Vagina (tissue), 2 donors: ENCODE measurements around the gene HSF2BP.

Experiments used
- POLR2A ChIP-seq, 2 donors: fragments of 450-650 bp; IDR thresholded peaks; one replicate each; pipeline ENCODE4 v1.6.1; 2017; ENCODE audit warnings: antibody characterized with exemption in 2 of 2, mild to moderate bottlenecking in 2 of 2, moderate library complexity in 2 of 2
- POLR2AphosphoS5 ChIP-seq, 2 donors: sonication (generic); formaldehyde crosslinking; IDR thresholded peaks; one replicate each; pipeline ENCODE4 v1.9.0; 2017; ENCODE audit warnings: antibody characterized with exemption in 2 of 2, mild to moderate bottlenecking in 2 of 2, low read depth in 1 of 2; ENCODE audit not compliant: insufficient read depth in 1 of 2
- TF ChIP-seq, protein P1 (sequence below), 3 experiments: fragments of 450-650 bp in 2 of 3; fragments of 200-600 bp in 1 of 3; sonication (generic) in 1 of 3; IDR thresholded peaks; one replicate each; pipeline ENCODE4 v1.5.1; 2017 to 2019; ENCODE audit warnings: antibody characterized with exemption in 3 of 3, mild to moderate bottlenecking in 2 of 3, moderate library complexity in 2 of 3

- TF ChIP-seq, protein P1, sequence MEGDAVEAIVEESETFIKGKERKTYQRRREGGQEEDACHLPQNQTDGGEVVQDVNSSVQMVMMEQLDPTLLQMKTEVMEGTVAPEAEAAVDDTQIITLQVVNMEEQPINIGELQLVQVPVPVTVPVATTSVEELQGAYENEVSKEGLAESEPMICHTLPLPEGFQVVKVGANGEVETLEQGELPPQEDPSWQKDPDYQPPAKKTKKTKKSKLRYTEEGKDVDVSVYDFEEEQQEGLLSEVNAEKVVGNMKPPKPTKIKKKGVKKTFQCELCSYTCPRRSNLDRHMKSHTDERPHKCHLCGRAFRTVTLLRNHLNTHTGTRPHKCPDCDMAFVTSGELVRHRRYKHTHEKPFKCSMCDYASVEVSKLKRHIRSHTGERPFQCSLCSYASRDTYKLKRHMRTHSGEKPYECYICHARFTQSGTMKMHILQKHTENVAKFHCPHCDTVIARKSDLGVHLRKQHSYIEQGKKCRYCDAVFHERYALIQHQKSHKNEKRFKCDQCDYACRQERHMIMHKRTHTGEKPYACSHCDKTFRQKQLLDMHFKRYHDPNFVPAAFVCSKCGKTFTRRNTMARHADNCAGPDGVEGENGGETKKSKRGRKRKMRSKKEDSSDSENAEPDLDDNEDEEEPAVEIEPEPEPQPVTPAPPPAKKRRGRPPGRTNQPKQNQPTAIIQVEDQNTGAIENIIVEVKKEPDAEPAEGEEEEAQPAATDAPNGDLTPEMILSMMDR (IDR thresholded peaks at IDR 0.05) = no peak
- no peak for TF ChIP-seq POLR2A (IDR thresholded peaks at IDR 0.05)
- TF ChIP-seq POLR2AphosphoS5 (IDR thresholded peaks at IDR 0.05; ENCODE audit: insufficient read depth in 1 of 2, low read depth in 1 of 2) = no peak
These were observed 5.1 kb upstream of the HSF2BP start for GRCh38 chr21:43664358-43664757.
